Fibroblast of mammary gland (primary cell): Measurements from ENCODE around the gene SCFD1.

ENCODE experiments used
- DNase-seq: peaks from one replicate; pipeline ENCODE4 v3.0.0-alpha.2; 2010; ENCODE audit warnings: low read depth
- H3K4me3 ChIP-seq: 2 replicates; pipeline ENCODE4 v1.5.1; 2011; ENCODE audit warnings: low read depth, mild to moderate bottlenecking, low read length, moderate library complexity; ENCODE audit not compliant: control insufficient read depth
- CTCF ChIP-seq: conservative IDR thresholded peaks from 2 replicates; pipeline ENCODE4 v1.5.1; 2011; ENCODE audit warnings: low read depth, low read length, inconsistent platforms; ENCODE audit not compliant: control insufficient read depth, insufficient read depth

SCFD1 gene

GRCh38 chr14:30754778-30755177 is 132.7 kb downstream of the SCFD1 start:
- no peak for TF ChIP-seq CTCF
- no peak for DNase-seq
- no peak overlapping the region for H3K4me3 ChIP-seq

DNA sequence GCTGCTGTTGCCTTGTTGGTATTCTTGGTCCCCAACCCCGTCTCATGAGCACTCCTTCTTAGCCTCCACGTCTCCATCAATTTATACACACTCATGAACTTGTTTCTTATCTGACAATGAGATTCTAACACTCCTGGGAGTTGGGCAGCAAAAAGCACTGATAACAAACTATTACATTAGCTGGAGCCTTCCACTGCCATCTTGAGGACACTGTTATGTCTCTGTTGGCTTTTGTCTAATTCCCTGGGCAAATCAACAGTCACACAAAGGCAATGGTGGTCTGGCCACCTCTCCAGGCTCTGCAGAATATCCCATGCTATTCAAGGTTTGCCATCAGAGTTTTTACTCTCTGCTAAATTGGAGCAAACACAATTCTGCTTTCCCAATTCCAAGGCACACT is 134.5 kb downstream of the SCFD1 start:
- H3K4me3 ChIP-seq = no peak overlapping the region
- no peak for DNase-seq
- TF ChIP-seq CTCF = no peak

GRCh38 chr14:30757082-30757481 is 135.0 kb downstream of the SCFD1 start:
- no peak for TF ChIP-seq CTCF
- H3K4me3 ChIP-seq = no peak overlapping the region
- DNase-seq = no peak

- TF ChIP-seq CTCF = no peak
- no peak overlapping the region for H3K4me3 ChIP-seq
- DNase-seq = no peak
These were observed 137.3 kb downstream of the SCFD1 start for GRCh38 chr14:30759172-30760125.

DNA sequence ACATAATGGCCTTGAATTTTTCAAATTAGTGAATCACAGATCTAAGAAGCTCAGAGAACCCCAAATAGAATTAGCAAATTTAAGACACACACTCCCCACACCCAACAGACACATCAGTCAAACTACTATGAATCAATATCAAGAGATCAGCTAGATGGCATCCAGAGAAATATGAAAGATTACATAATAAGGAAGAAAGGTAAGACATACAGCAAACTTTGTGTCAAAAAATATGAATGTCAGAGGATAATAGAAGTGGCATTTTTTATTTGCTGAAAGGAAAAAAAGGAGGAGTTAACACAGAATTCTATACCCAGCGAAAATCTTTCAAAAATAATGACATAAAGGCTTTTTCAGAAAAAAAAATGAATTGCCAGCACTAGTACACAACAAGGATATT is 141.8 kb downstream of the SCFD1 start:
- DNase-seq = no peak
- no peak overlapping the region for H3K4me3 ChIP-seq
- no peak for TF ChIP-seq CTCF

DNA sequence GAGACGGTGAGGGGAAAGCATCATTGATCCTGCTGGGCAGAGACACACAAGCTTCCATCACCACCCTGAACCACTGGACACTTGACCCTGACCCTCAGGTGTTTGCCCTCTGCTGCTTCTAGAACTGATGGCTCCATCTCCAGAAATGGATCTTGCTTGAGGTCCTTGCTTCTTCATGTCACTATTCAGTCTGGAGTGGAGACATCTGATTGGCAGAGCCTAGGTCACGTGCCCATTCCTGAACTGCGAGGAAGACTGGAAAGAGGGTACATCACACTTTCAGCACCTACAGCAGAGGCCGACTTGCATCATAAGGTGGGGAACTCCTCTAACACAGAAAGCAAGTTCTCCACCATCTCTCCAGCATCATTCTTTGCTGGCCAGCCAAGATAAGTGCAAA is 145.5 kb downstream of the SCFD1 start:
- H3K4me3 ChIP-seq = no peak overlapping the region
- no peak for DNase-seq
- no peak for TF ChIP-seq CTCF
